Naive thymus-derived CD4-positive, alpha-beta T cell (primary cell): ENCODE results near the gene CDK14. TPM values are rescaled to one million over a fixed set of nuclear protein-coding genes. Genes with fewer than 3 reads are reported as not detected.

ENCODE experiments used
- ATAC-seq: fragments of 150-1000 bp; cut with Tn5 transposase; 2 replicates; pipeline ENCODE4 v1.10.0; 2021; ENCODE audit warnings: mild to moderate bottlenecking, moderate library complexity
- CTCF ChIA-PET: fragments of 350-600 bp; sonication (Branson Sonifier 250); formaldehyde crosslinking; loops from one replicate; lab custom pipeline; 2021; ENCODE audit warnings: antibody characterized with exemption; lab: Charles Lee
- POLR2A ChIA-PET: fragments of 350-600 bp; sonication (Branson Sonifier 250); formaldehyde crosslinking; loops from one replicate; lab custom pipeline; 2021; ENCODE audit warnings: antibody characterized with exemption, inconsistent platforms; lab: Charles Lee
- DNase-seq, 9 donors: peaks; one replicate each; pipeline versions ENCODE4 v3.0.0 to v3.0.0-alpha.2; 2020 to 2022; ENCODE audit warnings: mixed read lengths in 1 of 9
- H3K27ac ChIP-seq: one replicate; pipeline ENCODE4 v1.7.0; 2013; ENCODE audit warnings: mild to moderate bottlenecking, low read depth, low read length, moderate library complexity
- H3K27me3 ChIP-seq, 2 donors: one replicate each; pipeline ENCODE4 v1.7.0; 2013; ENCODE audit warnings: low read length in 2 of 2, mild to moderate bottlenecking in 2 of 2, moderate library complexity in 2 of 2; ENCODE audit not compliant: control insufficient read depth in 2 of 2, insufficient read depth in 2 of 2
- H3K36me3 ChIP-seq, 3 experiments: 1 replicate in 2 of 3; 2 replicates in 1 of 3; pipeline ENCODE4 v1.7.0; 2013; ENCODE audit warnings: low read length in 3 of 3, mild to moderate bottlenecking in 3 of 3, moderate library complexity in 1 of 3; ENCODE audit not compliant: insufficient read depth in 3 of 3, control insufficient read depth in 2 of 3
- H3K4me1 ChIP-seq, 2 donors: one replicate each; pipeline ENCODE4 v1.7.0; 2013; ENCODE audit warnings: low read length in 2 of 2, mild to moderate bottlenecking in 2 of 2, moderate library complexity in 1 of 2; ENCODE audit not compliant: control insufficient read depth in 2 of 2, insufficient read depth in 2 of 2
- H3K4me3 ChIP-seq: 2 replicates; pipeline ENCODE4 v1.7.0; 2013; ENCODE audit warnings: mild to moderate bottlenecking, low read length
- H3K9me3 ChIP-seq, 3 experiments: 1 replicate in 2 of 3; 2 replicates in 1 of 3; pipeline ENCODE4 v1.7.0; 2013; ENCODE audit warnings: low read length in 3 of 3; ENCODE audit not compliant: control insufficient read depth in 2 of 3
- H3K27ac Mint-ChIP-seq, 9 donors: one replicate each; pipeline ENCODE4 v1.8.0; 2020 to 2022; ENCODE audit warnings: mixed read lengths in 9 of 9, mild to moderate bottlenecking in 8 of 9, moderate library complexity in 5 of 9, inconsistent platforms in 2 of 9
- H3K27me3 Mint-ChIP-seq, 5 donors: one replicate each; pipeline ENCODE4 v1.8.0; 2021 to 2022; ENCODE audit warnings: mixed read lengths in 5 of 5, mild to moderate bottlenecking in 1 of 5
- H3K36me3 Mint-ChIP-seq, 5 donors: one replicate each; pipeline ENCODE4 v1.8.0; 2020 to 2022; ENCODE audit warnings: mixed read lengths in 5 of 5, mild to moderate bottlenecking in 3 of 5, inconsistent platforms in 1 of 5
- H3K4me1 Mint-ChIP-seq, 7 donors: one replicate each; pipeline ENCODE4 v1.8.0; 2020 to 2022; ENCODE audit warnings: mixed read lengths in 7 of 7, mild to moderate bottlenecking in 3 of 7, inconsistent platforms in 1 of 7
- H3K4me3 Mint-ChIP-seq, 10 donors: one replicate each; pipeline ENCODE4 v1.8.0; 2020 to 2022; ENCODE audit warnings: mild to moderate bottlenecking in 10 of 10, mixed read lengths in 10 of 10, moderate library complexity in 6 of 10, inconsistent platforms in 2 of 10
- H3K9me3 Mint-ChIP-seq, 11 donors: one replicate each; pipeline ENCODE4 v1.8.0; 2020 to 2022; ENCODE audit warnings: mixed read lengths in 11 of 11, mild to moderate bottlenecking in 4 of 11, inconsistent platforms in 1 of 11, moderate library complexity in 1 of 11
- intact Hi-C, 2 donors: fragments of 100-400 bp; cut with micrococcal nuclease; formaldehyde crosslinking; loops; one replicate each; pipeline ENCODE4 v1.15.1; 2023
- polyA plus RNA-seq, 2 donors: library from polyadenylated mRNA; unstranded; fragments of 300-500 nt; fragmentation: Illumina TruSeq; gene quantifications; one replicate each; pipeline ENCODE4 v1.2.3, GENCODE V29; 2021
- total RNA-seq, 6 experiments: library from RNA in 5 of 6; stranded (reverse) in 5 of 6; gene quantifications; 1 replicate in 5 of 6; 2 replicates in 1 of 6; pipeline ENCODE4 v1.2.3 and lab custom pipeline; 2021 to 2026

CDK14 gene
- total and polyA plus RNA-seq, 7 experiments from 2014 or later, result 0.05 to 9.9 (median 0.72) TPM; not detected in 1

GRCh38 chr7:91248996-91249395 lies 652.9 kb downstream of the CDK14 start:
- H3K27me3 Mint-ChIP-seq, result peaks cover 0 to 6% (median 0%) of the 10 kb centered on the region in 5 donors
- no peaks in the 10 kb centered on the region for H3K27me3 ChIP-seq
- H3K9me3 ChIP-seq, result no peaks in the 10 kb centered on the region
- ChIA-PET CTCF (no interaction called here), POLR2A (no interaction called here)
- H3K4me3 Mint-ChIP-seq, result no peak overlapping the region
- DNase-seq (no peak), ATAC-seq (no peak)
- no peaks in the 10 kb centered on the region for H3K36me3 ChIP-seq
- no peaks in the 10 kb centered on the region for H3K4me1 ChIP-seq
- no peaks in the 10 kb centered on the region for H3K36me3 Mint-ChIP-seq
- intact Hi-C loops, result no loop called here
- H3K4me3 ChIP-seq, result no peak overlapping the region
- no peak overlapping the region for H3K27ac ChIP-seq
- peaks cover 0 to 10% (median 0%) of the 10 kb centered on the region in 11 donors for H3K9me3 Mint-ChIP-seq
- peaks cover 0 to 1% (median 0%) of the 10 kb centered on the region in 7 donors for H3K4me1 Mint-ChIP-seq
- no peak overlapping the region for H3K27ac Mint-ChIP-seq

- no peaks in the 10 kb centered on the region for H3K4me1 ChIP-seq
- DNase-seq, result no peak
- H3K9me3 ChIP-seq, result no peaks in the 10 kb centered on the region
- H3K27ac Mint-ChIP-seq, result no peak overlapping the region
- no peak overlapping the region for H3K27ac ChIP-seq
- H3K9me3 Mint-ChIP-seq, result peaks cover 0 to 5% (median 0%) of the 10 kb centered on the region in 11 donors
- POLR2A ChIA-PET, result no interaction called here
- intact Hi-C loops, result no loop called here
- H3K27me3 Mint-ChIP-seq, result peaks cover 0 to 3% (median under 1%) of the 10 kb centered on the region in 5 donors
- no peaks in the 10 kb centered on the region for H3K36me3 Mint-ChIP-seq
- H3K4me1 Mint-ChIP-seq, result peaks cover 0 to 1% (median 0%) of the 10 kb centered on the region in 7 donors
- no peak overlapping the region for H3K4me3 ChIP-seq
- ATAC-seq, result no peak
- H3K4me3 Mint-ChIP-seq, result no peak overlapping the region
- H3K27me3 ChIP-seq, result no peaks in the 10 kb centered on the region
- CTCF ChIA-PET, result no interaction called here
- no peaks in the 10 kb centered on the region for H3K36me3 ChIP-seq
Observed at GRCh38 chr7:91249506-91250233, 653.5 kb downstream of the CDK14 start.

DNA sequence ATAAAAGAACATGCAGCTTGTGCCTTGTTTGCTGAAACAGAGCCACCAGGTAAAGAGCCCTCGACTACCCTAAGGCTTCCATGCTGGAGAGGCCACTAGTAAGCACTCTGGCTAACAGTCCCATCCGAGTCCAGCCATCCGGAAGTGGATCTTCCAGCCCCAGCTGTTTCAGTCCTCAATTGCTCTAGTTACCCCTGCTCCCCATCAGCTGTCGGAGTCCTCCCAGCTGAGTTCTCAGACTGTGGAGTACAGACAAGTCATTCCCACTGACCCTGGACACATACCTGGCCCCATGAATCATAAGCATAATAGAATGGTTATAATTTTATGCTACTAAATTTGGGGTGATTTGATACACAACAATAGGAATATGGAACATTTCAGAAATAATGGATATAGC lies 654.6 kb downstream of the CDK14 start:
- Mint-ChIP-seq H3K4me1 (no peaks in the 10 kb centered on the region), H3K4me3 (no peak overlapping the region), H3K27me3 (peaks cover 2 to 12% (median 6%) of the 10 kb centered on the region in 5 donors), H3K36me3 (peaks cover 0 to 2% (median 0%) of the 10 kb centered on the region in 5 donors), H3K27ac (no peak overlapping the region), H3K9me3 (peaks cover 3 to 12% (median 4%) of the 10 kb centered on the region in 11 donors)
- Histone ChIP-seq H3K9me3 (no peaks in the 10 kb centered on the region), H3K27ac (no peak overlapping the region), H3K4me3 (no peak overlapping the region), H3K36me3 (no peaks in the 10 kb centered on the region), H3K27me3 (no peaks in the 10 kb centered on the region), H3K4me1 (no peaks in the 10 kb centered on the region)
- intact Hi-C loops, result no loop called here
- ChIA-PET CTCF (no interaction called here), POLR2A (no interaction called here)
- ATAC-seq (no peak), DNase-seq (no peak)

DNA sequence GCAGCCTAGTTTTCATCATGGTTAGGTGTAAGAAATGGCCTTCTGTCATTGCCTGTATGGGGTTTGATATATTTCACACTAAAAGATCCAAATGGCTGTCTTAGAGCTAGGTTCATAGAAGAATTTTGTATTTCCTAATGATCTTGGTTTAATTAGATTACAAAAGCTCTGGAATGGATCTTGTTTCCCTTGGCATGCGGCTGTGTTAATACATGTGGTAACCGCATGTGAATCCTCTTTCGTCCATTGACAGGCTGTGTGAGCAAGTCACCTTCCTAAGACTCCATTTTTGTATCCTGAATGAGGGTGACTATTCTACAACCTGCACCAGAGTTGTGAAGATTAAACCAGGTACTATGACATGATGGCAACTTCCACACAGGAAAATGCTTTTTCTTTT lies 655.8 kb downstream of the CDK14 start:
- Mint-ChIP-seq H3K36me3 (peaks cover 0 to 3% (median 0%) of the 10 kb centered on the region in 5 donors), H3K27me3 (peaks cover 4 to 18% (median 6%) of the 10 kb centered on the region in 5 donors)

More for the DNA sequence above, 655.8 kb downstream of the CDK14 start:
- no peak overlapping the region for H3K27ac ChIP-seq
- Mint-ChIP-seq H3K9me3 (peaks cover 6 to 22% (median 8%) of the 10 kb centered on the region in 11 donors), H3K4me1 (no peaks in the 10 kb centered on the region), H3K4me3 (no peak overlapping the region), H3K27ac (no peak overlapping the region)
- CTCF ChIA-PET, result no interaction called here
- no peak for ATAC-seq
- POLR2A ChIA-PET, result no interaction called here
- H3K4me1 ChIP-seq, result no peaks in the 10 kb centered on the region
- no peak for DNase-seq
- H3K36me3 ChIP-seq, result no peaks in the 10 kb centered on the region
- intact Hi-C loops, result no loop called here
- no peaks in the 10 kb centered on the region for H3K9me3 ChIP-seq
- H3K4me3 ChIP-seq, result no peak overlapping the region
- H3K27me3 ChIP-seq, result no peaks in the 10 kb centered on the region

Other genes with a start within 250 kb of the CDK14 start
- gene GTPBP10, start 249.6 kb upstream of the CDK14 start, total RNA-seq, result 10 to 100 TPM; 21.5 to 51.4 (median 29.8) TPM
- 10 to 100 TPM; 42.1 to 47.6 TPM for gene GTPBP10, start 249.6 kb upstream of the CDK14 start, polyA plus RNA-seq
- 1 to 10 TPM in 4 of 5 experiments, under 1 TPM in 1; 0.76 to 3.9 (median 2.0) TPM for gene CLDN12, start 192.9 kb upstream of the CDK14 start, total RNA-seq
- gene CLDN12, start 192.9 kb upstream of the CDK14 start, polyA plus RNA-seq, result under 1 TPM; 0.41 to 0.56 TPM
- not detected for gene PTTG1IP2, start 126.7 kb upstream of the CDK14 start, total RNA-seq
- not detected for gene PTTG1IP2, start 126.7 kb upstream of the CDK14 start, polyA plus RNA-seq